GM23338 (cell line): ENCODE data around the gene COL4A2.

ENCODE experiments used
- CREB1 ChIP-seq: fragments of 250-450 bp; sonication (Bioruptor Pico); IDR thresholded peaks from 2 replicates; pipeline ENCODE4 v1.5.0; 2020; ENCODE audit warnings: low read depth, mild to moderate bottlenecking, moderate library complexity
- EZH2 ChIP-seq: fragments of 200-600 bp; sonication (generic); IDR thresholded peaks from one replicate; pipeline ENCODE4 v1.8.0; 2017; ENCODE audit warnings: antibody characterized with exemption, mild to moderate bottlenecking, low read depth; ENCODE audit not compliant: unreplicated experiment
- EZH2phosphoT487 ChIP-seq: fragments of 200-600 bp; sonication (generic); IDR thresholded peaks from one replicate; pipeline ENCODE4 v1.8.1; 2018; ENCODE audit warnings: antibody characterized with exemption; ENCODE audit not compliant: unreplicated experiment
- JUNB ChIP-seq: IDR thresholded peaks from one replicate; pipeline ENCODE4 v1.6.1; 2016; ENCODE audit warnings: antibody characterized with exemption; ENCODE audit not compliant: unreplicated experiment
- POLR2AphosphoS5 ChIP-seq: IDR thresholded peaks from 2 replicates; pipeline ENCODE4 v1.6.1; 2016; ENCODE audit warnings: antibody characterized with exemption, low read depth
- REST ChIP-seq: IDR thresholded peaks from one replicate; pipeline ENCODE4 v1.6.1; 2018; ENCODE audit warnings: antibody characterized with exemption; ENCODE audit not compliant: unreplicated experiment
- TF ChIP-seq, protein P1 (sequence below), 2 experiments: fragments of 200-600 bp in 1 of 2; sonication (generic) in 1 of 2; conservative IDR thresholded peaks; 2 replicates each; pipeline versions ENCODE4 v1.5.1 to v1.6.1; 2016 to 2017; ENCODE audit warnings: antibody characterized with exemption in 2 of 2, low read depth in 2 of 2, mild to moderate bottlenecking in 2 of 2, moderate library complexity in 1 of 2

- no peak for TF ChIP-seq EZH2
- TF ChIP-seq, protein P1, sequence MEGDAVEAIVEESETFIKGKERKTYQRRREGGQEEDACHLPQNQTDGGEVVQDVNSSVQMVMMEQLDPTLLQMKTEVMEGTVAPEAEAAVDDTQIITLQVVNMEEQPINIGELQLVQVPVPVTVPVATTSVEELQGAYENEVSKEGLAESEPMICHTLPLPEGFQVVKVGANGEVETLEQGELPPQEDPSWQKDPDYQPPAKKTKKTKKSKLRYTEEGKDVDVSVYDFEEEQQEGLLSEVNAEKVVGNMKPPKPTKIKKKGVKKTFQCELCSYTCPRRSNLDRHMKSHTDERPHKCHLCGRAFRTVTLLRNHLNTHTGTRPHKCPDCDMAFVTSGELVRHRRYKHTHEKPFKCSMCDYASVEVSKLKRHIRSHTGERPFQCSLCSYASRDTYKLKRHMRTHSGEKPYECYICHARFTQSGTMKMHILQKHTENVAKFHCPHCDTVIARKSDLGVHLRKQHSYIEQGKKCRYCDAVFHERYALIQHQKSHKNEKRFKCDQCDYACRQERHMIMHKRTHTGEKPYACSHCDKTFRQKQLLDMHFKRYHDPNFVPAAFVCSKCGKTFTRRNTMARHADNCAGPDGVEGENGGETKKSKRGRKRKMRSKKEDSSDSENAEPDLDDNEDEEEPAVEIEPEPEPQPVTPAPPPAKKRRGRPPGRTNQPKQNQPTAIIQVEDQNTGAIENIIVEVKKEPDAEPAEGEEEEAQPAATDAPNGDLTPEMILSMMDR (conservative IDR thresholded peaks at IDR 0.05; ENCODE audit: low read depth in 2 of 2), result no peak
- no peak for TF ChIP-seq POLR2AphosphoS5
- no peak for TF ChIP-seq EZH2phosphoT487
- TF ChIP-seq JUNB, result no peak
- no peak for TF ChIP-seq CREB1 (CRISPR knock-in tag)
- no peak for TF ChIP-seq REST
These were observed 30.2 kb downstream of the COL4A2 start for GRCh38 chr13:110337247-110337646.
